ENCODE measurements around the gene ELOVL6. TPM values are rescaled to one million over a fixed set of nuclear protein-coding genes. Genes with fewer than 3 reads are reported as not detected.
A peak's percentile ranks its signal among the peaks of the same experiment; 100 is the strongest.

The ELOVL6 gene
- total and polyA plus RNA-seq, 9 of the 15 experiments (the other 6 are each of a cell fraction or from before 2014, with no cell fraction given): 18.3 to 82.6 (median 46.0) TPM

DNA sequence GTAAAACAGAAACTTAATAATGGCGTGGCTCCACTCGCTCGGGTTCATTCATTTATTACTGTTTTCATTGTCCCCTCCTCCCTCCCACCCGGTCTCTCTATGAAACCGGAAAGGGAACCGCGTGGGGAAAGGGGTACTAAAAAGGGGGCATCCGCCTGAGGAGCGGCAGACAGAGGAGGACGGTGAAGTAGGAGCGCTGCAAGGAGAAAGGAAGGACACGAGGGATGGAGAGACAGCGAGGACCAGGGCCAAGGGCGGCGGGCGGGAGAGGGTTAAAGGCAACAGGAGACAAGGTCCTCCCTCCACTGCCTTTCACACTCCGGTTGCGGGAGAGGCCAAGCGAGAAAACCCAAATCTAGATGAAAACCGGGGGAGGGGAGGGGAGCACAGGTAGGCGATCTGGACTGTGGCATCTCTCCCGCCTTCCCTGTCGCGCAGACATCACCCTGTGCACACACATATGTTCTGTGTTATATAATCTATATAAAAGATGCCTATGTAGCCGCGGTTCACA is 829 bp downstream of the ELOVL6 start (continued):
- TF ChIP-seq, protein P1, sequence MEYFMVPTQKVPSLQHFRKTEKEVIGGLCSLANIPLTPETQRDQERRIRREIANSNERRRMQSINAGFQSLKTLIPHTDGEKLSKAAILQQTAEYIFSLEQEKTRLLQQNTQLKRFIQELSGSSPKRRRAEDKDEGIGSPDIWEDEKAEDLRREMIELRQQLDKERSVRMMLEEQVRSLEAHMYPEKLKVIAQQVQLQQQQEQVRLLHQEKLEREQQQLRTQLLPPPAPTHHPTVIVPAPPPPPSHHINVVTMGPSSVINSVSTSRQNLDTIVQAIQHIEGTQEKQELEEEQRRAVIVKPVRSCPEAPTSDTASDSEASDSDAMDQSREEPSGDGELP (CRISPR knock-in tag; IDR thresholded peaks at IDR 0.05; ENCODE audit: borderline replicate concordance): no peak; the same call in 1 of the 2 replicates
- TF ChIP-seq ZNF282 (CRISPR knock-in tag; IDR thresholded peaks at IDR 0.05): no peak
- no peak for TF ChIP-seq ZNF12 (CRISPR knock-in tag; IDR thresholded peaks at IDR 0.05)
- TF ChIP-seq RBM34 (IDR thresholded peaks at IDR 0.05; ENCODE audit: borderline replicate concordance, insufficient read depth, low read length): no peak
- TF ChIP-seq, protein P2, sequence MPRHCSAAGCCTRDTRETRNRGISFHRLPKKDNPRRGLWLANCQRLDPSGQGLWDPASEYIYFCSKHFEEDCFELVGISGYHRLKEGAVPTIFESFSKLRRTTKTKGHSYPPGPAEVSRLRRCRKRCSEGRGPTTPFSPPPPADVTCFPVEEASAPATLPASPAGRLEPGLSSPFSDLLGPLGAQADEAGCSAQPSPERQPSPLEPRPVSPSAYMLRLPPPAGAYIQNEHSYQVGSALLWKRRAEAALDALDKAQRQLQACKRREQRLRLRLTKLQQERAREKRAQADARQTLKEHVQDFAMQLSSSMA (CRISPR knock-in tag; IDR thresholded peaks at IDR 0.05): no peak
- TF ChIP-seq TFAM (CRISPR knock-in tag; conservative IDR thresholded peaks at IDR 0.05): no peak
- TF ChIP-seq ZNF263 (CRISPR knock-in tag; IDR thresholded peaks at IDR 0.05; ENCODE audit: borderline replicate concordance): peak; percentile 86
- peak; percentile 33; the same call in 1 of the 2 replicates for TF ChIP-seq MYC (IDR thresholded peaks at IDR 0.05; ENCODE audit: low read depth, low read length)
- TF ChIP-seq MYC (CRISPR knock-in tag; IDR thresholded peaks at IDR 0.05; ENCODE audit: borderline replicate concordance, low read depth): no peak
- no peak for TF ChIP-seq DDX20 (tag; IDR thresholded peaks at IDR 0.05; ENCODE audit: low read depth)
- 0 out of 2 replicates have a peak, but pooled peaks have one; percentile 29 for TF ChIP-seq ZBTB1 (CRISPR knock-in tag; IDR thresholded peaks at IDR 0.05; ENCODE audit: borderline replicate concordance, low read depth)
- no peak for TF ChIP-seq MCM3 (IDR thresholded peaks at IDR 0.05)
- TF ChIP-seq MEF2D (tag; conservative IDR thresholded peaks at IDR 0.05; ENCODE audit: low read depth): no peak
- peak; percentile 69 for TF ChIP-seq NFRKB (IDR thresholded peaks at IDR 0.05; ENCODE audit: low read depth)
- no peak for TF ChIP-seq ETV5 (CRISPR knock-in tag; IDR thresholded peaks at IDR 0.05; ENCODE audit: low read depth)
- TF ChIP-seq HSF4 (CRISPR knock-in tag; IDR thresholded peaks at IDR 0.05; ENCODE audit: borderline replicate concordance): no peak
- no peak for TF ChIP-seq SMAD4 (CRISPR knock-in tag; conservative IDR thresholded peaks at IDR 0.05)
- TF ChIP-seq HDAC6 (IDR thresholded peaks at IDR 0.05; ENCODE audit: low read depth, low read length): no peak
- TF ChIP-seq, protein P3, sequence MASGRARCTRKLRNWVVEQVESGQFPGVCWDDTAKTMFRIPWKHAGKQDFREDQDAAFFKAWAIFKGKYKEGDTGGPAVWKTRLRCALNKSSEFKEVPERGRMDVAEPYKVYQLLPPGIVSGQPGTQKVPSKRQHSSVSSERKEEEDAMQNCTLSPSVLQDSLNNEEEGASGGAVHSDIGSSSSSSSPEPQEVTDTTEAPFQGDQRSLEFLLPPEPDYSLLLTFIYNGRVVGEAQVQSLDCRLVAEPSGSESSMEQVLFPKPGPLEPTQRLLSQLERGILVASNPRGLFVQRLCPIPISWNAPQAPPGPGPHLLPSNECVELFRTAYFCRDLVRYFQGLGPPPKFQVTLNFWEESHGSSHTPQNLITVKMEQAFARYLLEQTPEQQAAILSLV (tag; IDR thresholded peaks at IDR 0.05): no peak
- TF ChIP-seq TARDBP (IDR thresholded peaks at IDR 0.05): no peak
- TF ChIP-seq CTBP1 (IDR thresholded peaks at IDR 0.05; ENCODE audit: borderline replicate concordance): peak; percentile 57; the same call in 1 of the 2 replicates
- peak; percentile 59 for TF ChIP-seq SUPT5H (IDR thresholded peaks at IDR 0.05)
- 0 out of 2 replicates have a peak, but pooled peaks have one; percentile 20 for TF ChIP-seq SP1 (CRISPR knock-in tag; IDR thresholded peaks at IDR 0.05)
- 0 out of 2 replicates have a peak, but pooled peaks have one; percentile 1 for TF ChIP-seq GABPA (tag; conservative IDR thresholded peaks at IDR 0.05; ENCODE audit: low read depth)
- no peak for TF ChIP-seq ZNF165 (CRISPR knock-in tag; IDR thresholded peaks at IDR 0.05; ENCODE audit: borderline replicate concordance)
- 0 out of 2 replicates have a peak, but pooled peaks have one; percentile 11 for TF ChIP-seq TOE1 (IDR thresholded peaks at IDR 0.05; ENCODE audit: borderline replicate concordance)
- no peak for TF ChIP-seq TOE1 (CRISPR knock-in tag; IDR thresholded peaks at IDR 0.05; ENCODE audit: borderline replicate concordance, low read depth)
- TF ChIP-seq NELFE (IDR thresholded peaks at IDR 0.05; ENCODE audit: insufficient read depth, insufficient read length): no peak
